Mesothelial cell of epicardium (in vitro differentiated cells): ENCODE data around the gene CACNG6. TPM values are rescaled to one million over a fixed set of nuclear protein-coding genes. Genes with fewer than 3 reads are reported as not detected.

ENCODE experiments used
- DNase-seq, 2 experiments: peaks; one replicate each; pipeline ENCODE4 v3.0.0; 2021; ENCODE audit warnings: low spot score in 2 of 2; ENCODE audit not compliant: unreplicated experiment in 2 of 2
- H3K27ac Mint-ChIP-seq: 2 replicates; pipeline ENCODE4 v1.8.0; 2021; ENCODE audit warnings: mixed read lengths
- H3K27me3 Mint-ChIP-seq: 2 replicates; pipeline ENCODE4 v1.8.0; 2021; ENCODE audit warnings: low read depth, mixed read lengths
- H3K36me3 Mint-ChIP-seq: 2 replicates; pipeline ENCODE4 v1.8.0; 2021; ENCODE audit warnings: mixed read lengths
- H3K4me1 Mint-ChIP-seq: 2 replicates; pipeline ENCODE4 v1.8.0; 2021; ENCODE audit warnings: mixed read lengths
- H3K4me3 Mint-ChIP-seq: 2 replicates; pipeline ENCODE4 v1.8.0; 2021; ENCODE audit warnings: mild to moderate bottlenecking, moderate library complexity, mixed read lengths
- H3K9me3 Mint-ChIP-seq: 2 replicates; pipeline ENCODE4 v1.8.0; 2021; ENCODE audit warnings: mixed read lengths
- CTCF ChIP-seq: fragments of 200-600 bp; sonication (generic); IDR thresholded peaks from one replicate; pipeline ENCODE4 v1.5.0; 2021; ENCODE audit warnings: antibody characterized with exemption; ENCODE audit not compliant: unreplicated experiment
- total RNA-seq: library from RNA; stranded (reverse); gene quantifications from 3 replicates; pipeline ENCODE4 v1.2.1, GENCODE V29; 2021

CACNG6 gene
- total RNA-seq, 1 donor from 2014 or later: 5.3 TPM

- Mint-ChIP-seq H3K4me3 (no peak overlapping the region), H3K4me1 (peaks cover 5% of the 10 kb centered on the region), H3K27me3 (peaks cover 91% of the 10 kb centered on the region), H3K9me3 (no peaks in the 10 kb centered on the region), H3K27ac (no peak overlapping the region), H3K36me3 (no peaks in the 10 kb centered on the region)
- no peak for DNase-seq
- no peak for TF ChIP-seq CTCF
Observed at GRCh38 chr19:53961523-53962356, 29.7 kb upstream of the CACNG6 start.

- H3K27me3 Mint-ChIP-seq: peaks cover 89% of the 10 kb centered on the region
- H3K36me3 Mint-ChIP-seq: no peaks in the 10 kb centered on the region
- H3K4me3 Mint-ChIP-seq: no peak within 1 kb of the TSS
Observed at GRCh38 chr19:53962887-53963431, 28.5 kb upstream of the CACNG6 start, which contains the start of gene CACNG8. CACNG8 (plus strand) TSS chr19:53962937.

GRCh38 chr19:53965091-53965490 lies 26.3 kb upstream of the CACNG6 start:
- H3K27me3 Mint-ChIP-seq: peaks cover 77% of the 10 kb centered on the region
- peaks cover 5% of the 10 kb centered on the region for H3K4me1 Mint-ChIP-seq
- no peak for DNase-seq
- H3K27ac Mint-ChIP-seq: no peak overlapping the region
- no peak for TF ChIP-seq CTCF
- H3K9me3 Mint-ChIP-seq: no peaks in the 10 kb centered on the region
- no peak overlapping the region for H3K4me3 Mint-ChIP-seq
- H3K36me3 Mint-ChIP-seq: no peaks in the 10 kb centered on the region

More at GRCh38 chr19:53962887-53963431, 28.5 kb upstream of the CACNG6 start, which contains the start of gene CACNG8:
- no peaks in the 10 kb centered on the region for H3K9me3 Mint-ChIP-seq
- H3K27ac Mint-ChIP-seq: no peak within 1 kb of the TSS
- no peak for DNase-seq
- no peak for TF ChIP-seq CTCF
- H3K4me1 Mint-ChIP-seq: peaks cover 5% of the 10 kb centered on the region

GRCh38 chr19:53966931-53967330 lies 24.5 kb upstream of the CACNG6 start:
- peaks cover 64% of the 10 kb centered on the region for H3K27me3 Mint-ChIP-seq
- H3K36me3 Mint-ChIP-seq: no peaks in the 10 kb centered on the region
- no peak overlapping the region for H3K27ac Mint-ChIP-seq

GRCh38 chr19:53969366-53969765 lies 22.1 kb upstream of the CACNG6 start:
- Mint-ChIP-seq H3K36me3 (no peaks in the 10 kb centered on the region), H3K4me3 (no peak overlapping the region), H3K27me3 (peaks cover 63% of the 10 kb centered on the region), H3K27ac (no peak overlapping the region), H3K4me1 (no peaks in the 10 kb centered on the region), H3K9me3 (no peaks in the 10 kb centered on the region)
- TF ChIP-seq CTCF: no peak
- DNase-seq: no peak

More at GRCh38 chr19:53966931-53967330, 24.5 kb upstream of the CACNG6 start:
- Mint-ChIP-seq H3K9me3 (no peaks in the 10 kb centered on the region), H3K4me1 (peaks cover 2% of the 10 kb centered on the region), H3K4me3 (no peak overlapping the region)
- TF ChIP-seq CTCF: no peak
- DNase-seq: no peak
